Transverse colon (tissue), 3 donors: ENCODE data around the gene SSH2.

ENCODE experiments used
- CTCF ChIP-seq, 5 experiments: fragments of 200-600 bp in 3 of 5; fragments of 450-650 bp in 2 of 5; sonication (generic) in 3 of 5; IDR thresholded peaks; 1 replicate in 2 of 5; 2 replicates in 3 of 5; pipeline ENCODE4 v1.5.1; 2016 to 2017; ENCODE audit warnings: antibody characterized with exemption in 5 of 5, inconsistent platforms in 3 of 5, mild to moderate bottlenecking in 2 of 5, moderate library complexity in 1 of 5
- EP300 ChIP-seq: sonication (generic); formaldehyde crosslinking; IDR thresholded peaks from one replicate; pipeline ENCODE4 v1.6.1; 2017; ENCODE audit warnings: antibody characterized with exemption, low read depth

- TF ChIP-seq CTCF (IDR thresholded peaks at IDR 0.05): no peak
- no peak for TF ChIP-seq EP300
Observed at GRCh38 chr17:29847118-29847517, 82.9 kb downstream of the SSH2 start.
